Hepatocyte (in vitro differentiated cells): Measurements from ENCODE around the gene SORCS2.

Source experiments
- EZH2 ChIP-seq: fragments of 200-600 bp; sonication (generic); IDR thresholded peaks from 2 replicates; pipeline ENCODE4 v1.6.1; 2016; ENCODE audit warnings: antibody characterized with exemption, mild to moderate bottlenecking, borderline replicate concordance
- EZH2phosphoT487 ChIP-seq: fragments of 200-600 bp; sonication (generic); IDR thresholded peaks from one replicate; pipeline ENCODE4 v1.6.1; 2018; ENCODE audit warnings: antibody characterized with exemption, mild to moderate bottlenecking, low read depth, moderate library complexity; ENCODE audit not compliant: unreplicated experiment, severe bottlenecking
- TF ChIP-seq, protein P1 (sequence below): fragments of 200-600 bp; sonication (generic); IDR thresholded peaks from 2 replicates; pipeline ENCODE4 v1.5.1; 2016; ENCODE audit warnings: antibody characterized with exemption, mild to moderate bottlenecking; ENCODE audit not compliant: poor library complexity

DNA sequence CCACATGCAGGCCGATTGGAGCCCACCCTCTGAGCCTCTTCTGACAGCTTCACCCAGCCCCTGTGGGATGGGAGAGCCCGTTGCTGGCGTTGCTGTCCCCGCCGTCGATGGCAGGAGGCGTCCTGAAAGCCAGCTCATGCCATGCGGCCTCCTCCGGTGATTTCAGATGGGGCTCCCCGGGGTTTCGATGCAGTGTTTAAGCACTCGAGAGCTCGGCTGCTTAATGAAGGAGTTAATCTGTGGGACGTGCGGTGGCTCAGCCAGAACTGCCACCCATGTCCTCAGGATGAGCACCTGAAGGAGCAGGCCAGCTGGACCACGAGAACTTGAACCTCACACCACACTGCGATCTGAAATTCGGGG is 95.6 kb downstream of the SORCS2 start:
- TF ChIP-seq, protein P1, sequence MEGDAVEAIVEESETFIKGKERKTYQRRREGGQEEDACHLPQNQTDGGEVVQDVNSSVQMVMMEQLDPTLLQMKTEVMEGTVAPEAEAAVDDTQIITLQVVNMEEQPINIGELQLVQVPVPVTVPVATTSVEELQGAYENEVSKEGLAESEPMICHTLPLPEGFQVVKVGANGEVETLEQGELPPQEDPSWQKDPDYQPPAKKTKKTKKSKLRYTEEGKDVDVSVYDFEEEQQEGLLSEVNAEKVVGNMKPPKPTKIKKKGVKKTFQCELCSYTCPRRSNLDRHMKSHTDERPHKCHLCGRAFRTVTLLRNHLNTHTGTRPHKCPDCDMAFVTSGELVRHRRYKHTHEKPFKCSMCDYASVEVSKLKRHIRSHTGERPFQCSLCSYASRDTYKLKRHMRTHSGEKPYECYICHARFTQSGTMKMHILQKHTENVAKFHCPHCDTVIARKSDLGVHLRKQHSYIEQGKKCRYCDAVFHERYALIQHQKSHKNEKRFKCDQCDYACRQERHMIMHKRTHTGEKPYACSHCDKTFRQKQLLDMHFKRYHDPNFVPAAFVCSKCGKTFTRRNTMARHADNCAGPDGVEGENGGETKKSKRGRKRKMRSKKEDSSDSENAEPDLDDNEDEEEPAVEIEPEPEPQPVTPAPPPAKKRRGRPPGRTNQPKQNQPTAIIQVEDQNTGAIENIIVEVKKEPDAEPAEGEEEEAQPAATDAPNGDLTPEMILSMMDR, result no peak
- TF ChIP-seq EZH2, result no peak
- TF ChIP-seq EZH2phosphoT487, result no peak
